ENCODE data around the gene AGBL2. TPM values are rescaled to one million over a fixed set of nuclear protein-coding genes. Genes with fewer than 3 reads are reported as not detected.
"Not testable (repeated sequence)": the region's sequence is repeated elsewhere in the genome, so short reads cannot be mapped to it uniquely, and the experiment has no call there.

AGBL2 gene
- total RNA-seq, 1 donor = 1.4 TPM

GRCh38 chr11:47689480-47689879 is 25.7 kb downstream of the AGBL2 start:
- no peak for DNase-seq (ENCODE audit: low read depth)
- no peak overlapping the region for H3K4me3 ChIP-seq (ENCODE audit: low read depth, low read length)
- TF ChIP-seq, protein P1, sequence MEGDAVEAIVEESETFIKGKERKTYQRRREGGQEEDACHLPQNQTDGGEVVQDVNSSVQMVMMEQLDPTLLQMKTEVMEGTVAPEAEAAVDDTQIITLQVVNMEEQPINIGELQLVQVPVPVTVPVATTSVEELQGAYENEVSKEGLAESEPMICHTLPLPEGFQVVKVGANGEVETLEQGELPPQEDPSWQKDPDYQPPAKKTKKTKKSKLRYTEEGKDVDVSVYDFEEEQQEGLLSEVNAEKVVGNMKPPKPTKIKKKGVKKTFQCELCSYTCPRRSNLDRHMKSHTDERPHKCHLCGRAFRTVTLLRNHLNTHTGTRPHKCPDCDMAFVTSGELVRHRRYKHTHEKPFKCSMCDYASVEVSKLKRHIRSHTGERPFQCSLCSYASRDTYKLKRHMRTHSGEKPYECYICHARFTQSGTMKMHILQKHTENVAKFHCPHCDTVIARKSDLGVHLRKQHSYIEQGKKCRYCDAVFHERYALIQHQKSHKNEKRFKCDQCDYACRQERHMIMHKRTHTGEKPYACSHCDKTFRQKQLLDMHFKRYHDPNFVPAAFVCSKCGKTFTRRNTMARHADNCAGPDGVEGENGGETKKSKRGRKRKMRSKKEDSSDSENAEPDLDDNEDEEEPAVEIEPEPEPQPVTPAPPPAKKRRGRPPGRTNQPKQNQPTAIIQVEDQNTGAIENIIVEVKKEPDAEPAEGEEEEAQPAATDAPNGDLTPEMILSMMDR (IDR thresholded peaks at IDR 0.05; ENCODE audit: insufficient read depth, low read length) = no peak

DNA sequence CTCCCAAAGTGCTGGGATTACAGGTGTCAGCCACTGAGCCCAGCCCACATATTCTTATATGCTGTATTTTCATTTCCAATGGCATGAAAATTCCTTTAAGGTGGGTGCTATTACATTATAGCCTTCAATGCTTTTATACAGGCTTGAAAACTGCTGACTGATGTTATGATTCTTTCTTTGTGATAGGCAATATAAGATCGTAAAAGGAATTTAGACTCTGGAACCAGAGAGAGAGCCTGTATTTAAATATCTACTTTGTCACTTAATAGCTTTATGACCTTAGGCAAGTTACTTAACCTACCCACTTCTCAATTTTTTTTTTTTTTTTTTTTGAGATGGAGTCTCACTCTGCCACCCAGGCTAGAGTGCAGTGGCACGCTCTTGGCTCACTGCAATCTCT is 26.2 kb downstream of the AGBL2 start:
- TF ChIP-seq, protein P1 (IDR thresholded peaks at IDR 0.05; ENCODE audit: insufficient read depth, low read length) = no peak
- DNase-seq (ENCODE audit: low read depth) = no peak
- H3K4me3 ChIP-seq (ENCODE audit: low read depth, low read length) = no peak overlapping the region

DNA sequence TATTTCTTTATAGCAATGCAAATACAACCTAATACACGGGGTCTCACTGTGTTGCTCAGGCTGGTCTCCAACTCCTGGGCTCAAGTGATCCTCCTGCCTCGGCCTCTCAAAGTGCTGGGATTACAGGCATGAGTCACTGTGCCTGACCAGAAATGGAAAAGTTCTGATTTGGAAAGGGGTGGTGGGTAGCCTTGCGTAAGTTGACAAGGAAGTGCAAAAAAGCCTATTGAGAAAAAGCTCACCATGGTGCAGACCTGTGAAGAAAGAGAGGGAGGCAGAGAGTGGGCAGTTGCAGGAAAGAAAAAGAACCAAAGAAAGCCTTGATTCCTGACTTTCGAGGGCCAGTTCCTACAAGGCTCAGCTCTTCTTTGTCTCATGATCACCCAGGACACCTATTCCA is 27.1 kb downstream of the AGBL2 start:
- H3K4me3 ChIP-seq (ENCODE audit: low read depth, low read length) = no peak overlapping the region
- TF ChIP-seq, protein P1 (IDR thresholded peaks at IDR 0.05; ENCODE audit: insufficient read depth, low read length) = no peak
- no peak for DNase-seq (ENCODE audit: low read depth)

DNA sequence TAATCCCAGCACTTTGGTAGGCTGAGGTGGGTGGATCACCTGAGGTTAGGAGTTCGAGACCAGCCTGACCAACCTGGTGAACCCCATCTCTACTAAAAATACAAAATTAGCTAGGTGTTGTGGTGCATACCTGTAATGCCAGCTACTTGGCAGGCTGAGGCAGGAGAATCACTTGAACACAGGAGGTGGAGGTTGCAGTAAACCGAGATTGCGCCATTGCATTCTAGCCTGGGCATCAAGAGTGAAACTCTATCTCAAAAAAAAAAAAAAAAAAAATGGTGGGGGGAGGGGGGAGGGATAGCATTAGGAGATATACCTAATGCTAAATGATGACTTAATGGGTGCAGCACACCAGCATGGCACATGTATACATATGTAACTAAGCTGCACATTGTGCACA is 28.5 kb downstream of the AGBL2 start:
- DNase-seq (ENCODE audit: low read depth); H3K4me3 ChIP-seq (ENCODE audit: low read depth, low read length): not testable (repeated sequence)

DNA sequence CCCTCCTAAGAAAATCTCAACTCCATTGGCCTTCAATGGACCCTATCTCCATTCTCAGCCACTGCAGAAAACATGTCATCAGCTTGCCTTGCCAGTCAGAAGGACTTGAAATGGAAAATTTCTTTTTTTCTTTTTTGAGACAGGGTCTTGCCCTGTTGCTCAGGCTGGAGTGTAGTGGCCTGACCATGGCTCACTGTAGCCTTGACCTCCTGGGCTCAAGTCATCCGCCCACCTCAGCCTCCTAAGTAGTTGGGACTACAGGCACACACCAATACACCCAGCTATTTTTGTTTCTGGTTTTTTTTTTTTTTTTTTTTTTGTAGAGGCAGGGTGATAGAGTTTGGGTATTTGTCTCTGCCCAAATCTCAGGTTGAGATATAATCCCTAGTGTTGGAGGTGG is 29.0 kb downstream of the AGBL2 start:
- DNase-seq (ENCODE audit: low read depth) = no peak
- H3K4me3 ChIP-seq (ENCODE audit: low read depth, low read length) = no peak overlapping the region
- TF ChIP-seq, protein P1 (IDR thresholded peaks at IDR 0.05; ENCODE audit: insufficient read depth, low read length) = no peak

DNA sequence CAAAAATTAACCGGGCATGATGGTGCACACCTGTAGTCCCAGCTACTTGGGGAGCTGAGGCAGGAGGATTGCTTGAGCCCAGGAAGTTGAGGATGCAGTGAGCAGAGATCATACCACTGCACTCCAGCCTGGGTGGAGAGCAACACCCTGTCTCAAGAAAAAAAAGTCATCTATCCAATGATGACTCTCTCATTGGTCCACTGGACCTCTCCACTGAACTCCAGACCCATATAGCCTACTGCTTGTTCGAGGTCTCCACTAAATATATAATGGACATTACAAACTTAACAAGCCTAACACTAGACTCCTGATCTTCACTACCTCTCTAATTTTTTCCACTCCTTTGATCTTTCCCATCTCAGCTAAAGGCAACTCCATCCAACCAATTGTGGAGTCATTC is 39.3 kb downstream of the AGBL2 start:
- no peak overlapping the region for H3K4me3 ChIP-seq (ENCODE audit: low read depth, low read length)
- DNase-seq (ENCODE audit: low read depth) = no peak
- TF ChIP-seq, protein P1 (IDR thresholded peaks at IDR 0.05; ENCODE audit: insufficient read depth, low read length) = no peak

DNA sequence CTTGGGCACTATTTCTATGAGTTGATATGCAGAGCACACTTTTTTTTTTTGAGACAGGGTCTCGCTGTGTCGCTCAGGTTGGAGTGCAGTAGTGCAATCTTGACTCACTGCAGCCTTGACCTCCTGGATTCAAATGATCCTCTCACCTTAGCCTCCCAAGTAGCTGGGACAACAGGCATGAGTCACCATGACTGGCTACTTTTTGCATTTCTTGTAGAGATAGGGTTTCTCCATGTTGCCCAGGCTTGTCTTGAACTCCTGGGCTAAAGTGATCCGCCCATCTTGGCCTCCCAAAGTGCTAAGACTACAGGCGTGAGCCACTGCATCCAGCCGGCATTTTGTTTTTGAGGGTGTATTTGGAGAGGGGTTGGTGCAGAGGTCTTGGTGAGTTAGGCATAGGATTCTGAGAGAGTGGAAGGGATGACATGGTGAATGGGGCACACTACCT is 42.9 kb downstream of the AGBL2 start:
- no peak overlapping the region for H3K4me3 ChIP-seq (ENCODE audit: low read depth, low read length)
- TF ChIP-seq, protein P1 (IDR thresholded peaks at IDR 0.05; ENCODE audit: insufficient read depth, low read length) = no peak
- peak; percentile 7 for DNase-seq (ENCODE audit: low read depth)
